Mucosa of stomach (tissue), 1 donor: Measurements from ENCODE around the gene RPL14.
"Not testable (repeated sequence)": the region's sequence is repeated elsewhere in the genome, so short reads cannot be mapped to it uniquely, and the experiment has no call there.

Experiments
- H3K27me3 ChIP-seq: one replicate; pipeline ENCODE4 v1.7.0; 2013; ENCODE audit warnings: mild to moderate bottlenecking, low read length; ENCODE audit not compliant: control insufficient read depth, insufficient read depth
- H3K36me3 ChIP-seq: one replicate; pipeline ENCODE4 v1.7.0; 2013; ENCODE audit warnings: low read length; ENCODE audit not compliant: control insufficient read depth, insufficient read depth
- H3K4me1 ChIP-seq: one replicate; pipeline ENCODE4 v1.7.0; 2013; ENCODE audit warnings: mild to moderate bottlenecking, low read length; ENCODE audit not compliant: control insufficient read depth, insufficient read depth
- H3K4me3 ChIP-seq: one replicate; pipeline ENCODE4 v1.7.0; 2013; ENCODE audit warnings: low read length
- H3K9ac ChIP-seq: one replicate; pipeline ENCODE4 v1.7.0; 2013; ENCODE audit warnings: mild to moderate bottlenecking, low read length, moderate library complexity
- H3K9me3 ChIP-seq: one replicate; pipeline ENCODE4 v1.7.0; 2013; ENCODE audit warnings: mild to moderate bottlenecking, low read length, moderate library complexity; ENCODE audit not compliant: control insufficient read depth
- donor health status: Pancreatic carcinoma.

Gene RPL14

GRCh38 chr3:40452057-40452456 is 5.1 kb upstream of the RPL14 start:
- H3K27me3 ChIP-seq = no peaks in the 10 kb centered on the region
- H3K4me1 ChIP-seq = peaks cover 8% of the 10 kb centered on the region
- peak overlapping the region; percentile 91 for H3K9ac ChIP-seq
- H3K9me3 ChIP-seq = no peaks in the 10 kb centered on the region
- peak overlapping the region; percentile 83 for H3K4me3 ChIP-seq
- no peaks in the 10 kb centered on the region for H3K36me3 ChIP-seq

GRCh38 chr3:40452562-40452875 is 4.6 kb upstream of the RPL14 start:
- Histone ChIP-seq H3K9ac (peak overlapping the region; percentile 91), H3K4me3 (peak overlapping the region; percentile 83), H3K9me3 (no peaks in the 10 kb centered on the region), H3K36me3 (no peaks in the 10 kb centered on the region), H3K27me3 (no peaks in the 10 kb centered on the region), H3K4me1 (peaks cover 8% of the 10 kb centered on the region)

GRCh38 chr3:40452876-40453730 is 4.0 kb upstream of the RPL14 start:
- peaks cover 11% of the 10 kb centered on the region for H3K4me1 ChIP-seq
- H3K9me3 ChIP-seq = no peaks in the 10 kb centered on the region
- H3K27me3 ChIP-seq = no peaks in the 10 kb centered on the region
- peak overlapping the region; percentile 83 for H3K4me3 ChIP-seq
- H3K36me3 ChIP-seq = no peaks in the 10 kb centered on the region
- peak overlapping the region; percentile 91 for H3K9ac ChIP-seq

GRCh38 chr3:40453933-40454332 is 3.2 kb upstream of the RPL14 start:
- H3K9ac ChIP-seq = peak overlapping the region; percentile 67

GRCh38 chr3:40455328-40455727 is 1.8 kb upstream of the RPL14 start:
- Histone ChIP-seq H3K27me3 (no peaks in the 10 kb centered on the region), H3K4me1 (peaks cover 21% of the 10 kb centered on the region), H3K9me3 (no peaks in the 10 kb centered on the region), H3K9ac (no peak overlapping the region), H3K36me3 (peaks cover 4% of the 10 kb centered on the region), H3K4me3 (no peak overlapping the region)

More at GRCh38 chr3:40453933-40454332, 3.2 kb upstream of the RPL14 start:
- H3K4me3 ChIP-seq = no peak overlapping the region
- peaks cover 19% of the 10 kb centered on the region for H3K4me1 ChIP-seq
- peaks cover 4% of the 10 kb centered on the region for H3K36me3 ChIP-seq
- H3K9me3 ChIP-seq = no peaks in the 10 kb centered on the region
- H3K27me3 ChIP-seq = no peaks in the 10 kb centered on the region

GRCh38 chr3:40456279-40456939 is 730 bp upstream of the RPL14 start:
- peak overlapping the region; percentile 28 for H3K4me3 ChIP-seq
- peaks cover 21% of the 10 kb centered on the region for H3K4me1 ChIP-seq
- no peaks in the 10 kb centered on the region for H3K9me3 ChIP-seq
- H3K36me3 ChIP-seq = peaks cover 4% of the 10 kb centered on the region
- H3K27me3 ChIP-seq = no peaks in the 10 kb centered on the region
- peak overlapping the region; percentile 67 for H3K9ac ChIP-seq

GRCh38 chr3:40458473-40458872 is 1.3 kb downstream of the RPL14 start:
- H3K36me3 ChIP-seq = peaks cover 4% of the 10 kb centered on the region
- no peak overlapping the region for H3K4me3 ChIP-seq
- H3K9ac ChIP-seq = peak overlapping the region; percentile 67
- H3K4me1 ChIP-seq = peaks cover 13% of the 10 kb centered on the region
- H3K9me3 ChIP-seq = no peaks in the 10 kb centered on the region
- H3K27me3 ChIP-seq = no peaks in the 10 kb centered on the region

- peaks cover 13% of the 10 kb centered on the region for H3K4me1 ChIP-seq
- not testable (repeated sequence) for H3K4me3 ChIP-seq, H3K9ac ChIP-seq, H3K36me3 ChIP-seq, H3K9me3 ChIP-seq, H3K27me3 ChIP-seq
These were observed 3.3 kb downstream of the RPL14 start for GRCh38 chr3:40460481-40460880.

GRCh38 chr3:40461161-40461560 is 4.0 kb downstream of the RPL14 start:
- no peaks in the 10 kb centered on the region for H3K27me3 ChIP-seq
- H3K9ac ChIP-seq = no peak overlapping the region
- no peaks in the 10 kb centered on the region for H3K9me3 ChIP-seq
- H3K36me3 ChIP-seq = peaks cover 4% of the 10 kb centered on the region
- peaks cover 13% of the 10 kb centered on the region for H3K4me1 ChIP-seq
- no peak overlapping the region for H3K4me3 ChIP-seq

- H3K4me1 ChIP-seq = peaks cover 14% of the 10 kb centered on the region
- H3K4me3 ChIP-seq, H3K9ac ChIP-seq, H3K36me3 ChIP-seq, H3K27me3 ChIP-seq, H3K9me3 ChIP-seq: not testable (repeated sequence)
These were observed 5.7 kb downstream of the RPL14 start for GRCh38 chr3:40462838-40463237.

GRCh38 chr3:40463579-40463978 is 6.4 kb downstream of the RPL14 start:
- Histone ChIP-seq H3K4me1 (peaks cover 11% of the 10 kb centered on the region), H3K4me3 (no peak overlapping the region), H3K27me3 (no peaks in the 10 kb centered on the region), H3K36me3 (peaks cover 3% of the 10 kb centered on the region), H3K9ac (no peak overlapping the region), H3K9me3 (no peaks in the 10 kb centered on the region)

GRCh38 chr3:40464339-40465110 is 7.4 kb downstream of the RPL14 start:
- Histone ChIP-seq H3K4me3 (no peak overlapping the region), H3K9me3 (no peaks in the 10 kb centered on the region), H3K9ac (no peak overlapping the region), H3K4me1 (peaks cover 6% of the 10 kb centered on the region), H3K27me3 (no peaks in the 10 kb centered on the region), H3K36me3 (no peaks in the 10 kb centered on the region)
